ENCODE measurements around the gene STK33. TPM values are rescaled to one million over a fixed set of nuclear protein-coding genes. Genes with fewer than 3 reads are reported as not detected.
A peak's percentile ranks its signal among the peaks of the same experiment; 100 is the strongest.

STK33 gene
- total RNA-seq, 1 donor from 2014 or later, result 0.53 TPM

DNA sequence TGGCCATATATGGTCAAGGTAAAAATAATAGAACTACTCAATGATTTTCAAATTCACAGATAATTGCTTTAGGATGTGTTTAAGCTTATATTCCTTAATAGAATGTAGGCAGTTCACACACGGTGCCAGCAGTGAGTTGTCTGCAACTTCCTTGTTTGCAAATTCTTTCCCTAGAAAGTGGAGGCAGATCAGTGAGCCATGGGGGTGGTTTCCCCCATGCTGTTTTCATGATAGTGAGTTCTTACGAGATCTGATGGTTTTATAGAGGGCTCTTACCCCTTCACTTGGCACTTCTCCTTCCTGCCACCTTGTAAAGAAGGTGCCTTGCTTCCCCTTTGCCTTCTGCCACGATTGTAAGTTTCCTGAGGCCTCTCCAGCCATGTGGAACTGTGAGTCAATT lies 218.6 kb downstream of the STK33 start:
- TF ChIP-seq, protein P1, sequence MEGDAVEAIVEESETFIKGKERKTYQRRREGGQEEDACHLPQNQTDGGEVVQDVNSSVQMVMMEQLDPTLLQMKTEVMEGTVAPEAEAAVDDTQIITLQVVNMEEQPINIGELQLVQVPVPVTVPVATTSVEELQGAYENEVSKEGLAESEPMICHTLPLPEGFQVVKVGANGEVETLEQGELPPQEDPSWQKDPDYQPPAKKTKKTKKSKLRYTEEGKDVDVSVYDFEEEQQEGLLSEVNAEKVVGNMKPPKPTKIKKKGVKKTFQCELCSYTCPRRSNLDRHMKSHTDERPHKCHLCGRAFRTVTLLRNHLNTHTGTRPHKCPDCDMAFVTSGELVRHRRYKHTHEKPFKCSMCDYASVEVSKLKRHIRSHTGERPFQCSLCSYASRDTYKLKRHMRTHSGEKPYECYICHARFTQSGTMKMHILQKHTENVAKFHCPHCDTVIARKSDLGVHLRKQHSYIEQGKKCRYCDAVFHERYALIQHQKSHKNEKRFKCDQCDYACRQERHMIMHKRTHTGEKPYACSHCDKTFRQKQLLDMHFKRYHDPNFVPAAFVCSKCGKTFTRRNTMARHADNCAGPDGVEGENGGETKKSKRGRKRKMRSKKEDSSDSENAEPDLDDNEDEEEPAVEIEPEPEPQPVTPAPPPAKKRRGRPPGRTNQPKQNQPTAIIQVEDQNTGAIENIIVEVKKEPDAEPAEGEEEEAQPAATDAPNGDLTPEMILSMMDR (IDR thresholded peaks at IDR 0.05; ENCODE audit: insufficient read depth, low read length, severe bottlenecking), result no peak
- Histone ChIP-seq H3K27me3 (ENCODE audit: control insufficient read depth, insufficient read depth, low read length) (no peaks in the 10 kb centered on the region), H3K4me3 (ENCODE audit: low read depth, low read length) (no peak overlapping the region), H3K36me3 (ENCODE audit: control insufficient read depth, insufficient read depth, low read length) (no peaks in the 10 kb centered on the region)
- FAIRE-seq (no peak), DNase-seq (ENCODE audit: low read depth) (no peak)

DNA sequence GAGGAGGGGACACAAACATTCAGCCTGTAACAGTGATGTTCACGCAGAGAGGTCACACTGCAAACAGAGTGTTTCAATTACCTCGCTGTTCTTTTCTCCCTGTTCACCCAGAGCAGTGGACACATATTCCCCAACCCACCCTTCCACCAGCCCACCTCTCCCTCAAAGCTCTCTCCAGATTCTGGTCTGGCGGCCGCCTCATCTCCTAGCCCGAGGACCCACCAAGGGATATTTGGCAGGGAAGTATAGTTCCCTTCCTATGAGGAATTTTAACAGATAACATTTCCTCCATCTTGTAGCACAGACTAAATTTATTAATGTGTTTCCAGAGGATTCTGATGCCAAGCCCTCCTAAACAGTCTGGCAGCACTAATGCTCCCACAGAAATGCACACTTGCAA lies 219.3 kb downstream of the STK33 start:
- TF ChIP-seq, protein P1 (IDR thresholded peaks at IDR 0.05; ENCODE audit: insufficient read depth, low read length, severe bottlenecking), result no peak
- Histone ChIP-seq H3K4me3 (ENCODE audit: low read depth, low read length) (no peak overlapping the region), H3K27me3 (ENCODE audit: control insufficient read depth, insufficient read depth, low read length) (no peaks in the 10 kb centered on the region), H3K36me3 (ENCODE audit: control insufficient read depth, insufficient read depth, low read length) (no peaks in the 10 kb centered on the region)
- FAIRE-seq (no peak), DNase-seq (ENCODE audit: low read depth) (no peak)

DNA sequence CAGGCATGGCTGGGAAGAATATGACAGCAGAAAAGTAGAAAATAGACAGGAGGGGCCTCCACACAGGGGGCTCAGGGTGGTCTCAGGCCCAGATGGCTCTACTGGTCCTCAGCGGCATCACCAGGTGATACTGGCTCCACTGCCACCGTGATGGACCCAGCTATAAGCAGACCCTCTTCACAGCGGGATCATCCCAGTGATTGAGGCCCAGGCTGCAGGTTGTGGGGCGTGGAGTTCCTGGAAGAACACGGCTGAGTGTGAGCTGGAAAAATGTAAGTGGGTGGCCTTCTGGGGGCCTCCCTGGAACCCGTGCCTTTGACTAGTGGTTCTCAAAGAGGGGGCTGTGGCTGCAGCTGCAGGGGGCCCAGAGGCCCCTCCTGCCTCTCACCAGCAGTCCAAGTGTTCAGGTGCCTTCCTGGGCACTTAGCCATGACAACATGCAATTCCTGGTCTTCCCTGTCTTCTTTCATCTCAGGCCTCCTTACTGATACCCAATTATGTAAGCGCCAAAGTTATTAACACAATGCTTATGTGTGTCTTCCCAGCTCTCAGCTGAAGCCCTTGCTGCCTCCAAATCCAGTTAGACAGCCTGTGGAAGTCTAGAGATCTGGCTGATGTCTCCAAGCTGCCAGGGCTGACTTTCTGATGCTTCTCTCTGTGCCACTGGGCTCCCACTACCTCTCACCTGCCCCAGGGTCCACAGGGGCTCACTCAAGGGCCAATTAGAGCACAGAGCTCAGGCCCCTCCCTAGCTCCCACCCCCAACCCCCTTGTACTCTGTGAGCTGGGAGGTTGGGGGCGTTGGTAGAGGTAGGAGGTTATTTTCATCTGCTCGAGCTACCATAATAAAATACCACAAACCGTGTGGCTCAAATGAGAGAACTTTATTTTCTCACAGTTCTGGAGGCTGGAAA lies 220.3 kb downstream of the STK33 start:
- H3K36me3 ChIP-seq (ENCODE audit: control insufficient read depth, insufficient read depth, low read length), result no peaks in the 10 kb centered on the region
- DNase-seq (ENCODE audit: low read depth) (no peak), FAIRE-seq (no peak)
- no peak overlapping the region for H3K4me3 ChIP-seq (ENCODE audit: low read depth, low read length)
- TF ChIP-seq, protein P1 (IDR thresholded peaks at IDR 0.05; ENCODE audit: insufficient read depth, low read length, severe bottlenecking), result no peak
- no peaks in the 10 kb centered on the region for H3K27me3 ChIP-seq (ENCODE audit: control insufficient read depth, insufficient read depth, low read length)

- TF ChIP-seq, protein P1 (IDR thresholded peaks at IDR 0.05; ENCODE audit: insufficient read depth, low read length, severe bottlenecking), result no peak
- H3K27me3 ChIP-seq (ENCODE audit: control insufficient read depth, insufficient read depth, low read length), result no peaks in the 10 kb centered on the region
- no peak overlapping the region for H3K4me3 ChIP-seq (ENCODE audit: low read depth, low read length)
- DNase-seq (ENCODE audit: low read depth) (no peak), FAIRE-seq (peak; percentile 23)
- no peaks in the 10 kb centered on the region for H3K36me3 ChIP-seq (ENCODE audit: control insufficient read depth, insufficient read depth, low read length)
Observed at GRCh38 chr11:8372641-8373381, 221.2 kb downstream of the STK33 start.

DNA sequence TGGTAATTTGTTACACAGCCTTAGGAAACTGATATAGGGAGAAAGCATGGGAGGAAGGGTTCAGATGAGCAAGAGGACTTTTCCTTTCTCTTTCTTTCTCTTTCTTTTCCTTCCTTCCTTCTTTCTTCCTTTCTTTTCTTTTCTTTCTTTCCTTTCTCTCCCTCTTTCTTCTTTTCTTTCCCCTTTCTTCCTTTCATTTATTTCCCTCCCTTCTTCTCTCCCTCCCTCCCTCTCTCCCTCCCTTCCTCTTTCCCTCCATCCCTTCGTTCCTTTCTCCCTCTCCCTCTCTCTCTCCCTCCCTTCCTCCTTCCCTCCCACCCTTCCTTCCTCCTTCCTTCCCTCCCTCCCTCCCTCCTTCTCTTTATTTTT lies 222.5 kb downstream of the STK33 start:
- H3K4me3 ChIP-seq (ENCODE audit: low read depth, low read length), result no peak overlapping the region
- FAIRE-seq (no peak), DNase-seq (ENCODE audit: low read depth) (no peak)
- H3K36me3 ChIP-seq (ENCODE audit: control insufficient read depth, insufficient read depth, low read length), result no peaks in the 10 kb centered on the region
- H3K27me3 ChIP-seq (ENCODE audit: control insufficient read depth, insufficient read depth, low read length), result no peaks in the 10 kb centered on the region
- TF ChIP-seq, protein P1 (IDR thresholded peaks at IDR 0.05; ENCODE audit: insufficient read depth, low read length, severe bottlenecking), result no peak
